Fibroblast of skin of left quadriceps (primary cell): Measurements from ENCODE around the gene FOXK2.
"Not testable (repeated sequence)": the region's sequence is repeated elsewhere in the genome, so short reads cannot be mapped to it uniquely, and the experiment has no call there.

Source experiments
- DNase-seq, 2 experiments: peaks; one replicate each; pipeline ENCODE4 v3.0.0-alpha.2; 2013; ENCODE audit warnings: low read depth in 2 of 2

Gene FOXK2

DNA sequence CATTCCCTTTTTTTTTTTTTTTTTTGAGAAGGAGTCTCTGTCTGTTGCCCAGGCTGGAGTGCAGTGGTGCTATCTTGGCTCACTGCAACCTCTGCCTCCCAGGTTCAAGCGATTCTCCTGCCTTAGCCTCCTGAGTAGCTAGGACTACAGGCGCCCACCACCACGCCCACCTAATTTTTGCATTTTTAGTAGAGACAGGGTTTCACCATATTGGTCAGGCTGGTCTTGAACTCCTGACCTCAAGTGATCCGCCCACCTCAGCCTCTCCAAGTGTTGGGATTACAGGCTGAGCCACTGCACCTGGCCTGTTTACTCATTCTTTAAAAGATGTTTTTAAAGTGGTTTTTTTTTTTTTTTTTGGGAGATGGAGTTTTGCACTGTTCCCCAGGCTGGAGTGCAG lies 44.2 kb downstream of the FOXK2 start:
- DNase-seq: not testable (repeated sequence)

GRCh38 chr17:82564241-82564640 lies 44.7 kb downstream of the FOXK2 start:
- DNase-seq: no peak

DNA sequence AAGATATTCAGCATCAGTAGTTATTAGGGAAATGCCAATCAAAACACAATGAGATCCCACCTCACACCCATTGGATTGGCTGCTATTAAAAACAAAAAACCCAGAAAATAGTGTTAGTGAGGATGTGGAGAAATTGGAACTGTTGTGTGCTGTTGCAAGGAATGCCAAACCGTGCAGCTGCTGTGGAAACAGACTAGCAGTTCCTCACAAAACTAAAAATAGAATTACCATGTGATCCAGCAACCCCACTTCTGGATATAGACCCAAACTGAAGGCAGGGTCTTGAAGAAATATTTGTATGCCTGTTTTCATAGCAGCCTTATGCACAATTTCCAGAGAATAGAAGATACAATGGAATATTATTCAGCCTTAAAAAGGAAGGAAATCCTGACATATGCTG lies 46.0 kb downstream of the FOXK2 start:
- no peak for DNase-seq

DNA sequence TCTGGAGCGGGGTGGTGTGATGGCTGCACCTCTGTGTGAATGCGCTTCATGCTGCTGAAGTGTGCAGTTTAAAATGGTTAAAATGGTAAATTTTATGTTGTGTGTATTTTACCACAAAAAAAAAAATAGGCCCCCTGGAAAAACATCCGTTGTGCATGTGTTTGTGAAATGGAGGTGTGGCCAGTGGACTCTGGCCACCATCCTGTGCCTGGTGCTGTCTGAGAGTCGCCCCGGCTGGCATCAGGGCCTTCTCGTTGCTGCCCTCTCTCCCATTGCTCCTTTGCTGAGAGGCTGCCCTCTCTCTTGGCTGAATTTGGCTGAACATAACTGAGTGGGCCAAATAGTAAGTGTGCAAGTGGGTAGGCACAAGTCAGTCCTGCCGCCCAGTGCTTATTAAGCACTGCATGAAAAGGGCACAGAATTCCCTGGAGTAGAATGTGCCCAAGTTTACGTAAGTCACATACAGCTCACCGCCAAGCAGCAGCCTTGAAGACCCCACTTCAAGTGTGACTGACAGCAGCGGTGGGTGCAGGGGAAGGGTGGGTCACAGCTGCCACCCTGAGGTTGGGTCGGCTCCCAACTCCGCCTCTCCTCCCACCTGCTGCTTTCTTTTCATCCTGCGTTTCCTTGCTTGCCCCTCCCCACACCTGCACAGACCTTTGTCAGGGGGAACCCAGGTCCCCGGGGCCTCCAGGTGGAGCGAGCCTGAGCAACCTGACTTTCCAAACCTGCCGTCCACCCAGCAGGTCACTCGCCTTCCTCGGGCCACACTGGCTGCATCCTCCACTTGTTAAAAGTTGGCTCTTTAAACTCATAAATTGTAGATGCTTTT lies 46.8 kb downstream of the FOXK2 start:
- no peak for DNase-seq

DNA sequence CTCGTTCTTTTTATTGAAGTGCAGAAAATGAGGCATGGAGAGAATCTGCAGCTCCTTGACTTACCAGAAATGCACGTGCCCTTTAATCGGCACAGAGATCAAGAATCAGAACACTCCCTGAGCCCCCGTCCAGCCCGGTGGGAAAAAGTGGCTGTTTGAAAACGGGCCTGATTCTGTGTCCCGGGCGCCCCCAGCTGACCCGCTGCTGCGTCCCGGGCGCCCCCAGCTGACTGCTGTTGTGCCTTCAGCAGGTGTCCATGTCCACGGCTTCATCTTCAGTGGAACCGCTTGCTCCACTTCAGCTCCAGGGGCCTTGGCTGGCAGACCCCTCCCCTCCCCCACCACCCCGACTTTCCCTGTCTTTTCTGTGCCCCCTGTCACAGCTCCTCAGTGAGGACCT lies 47.8 kb downstream of the FOXK2 start:
- no peak for DNase-seq

DNA sequence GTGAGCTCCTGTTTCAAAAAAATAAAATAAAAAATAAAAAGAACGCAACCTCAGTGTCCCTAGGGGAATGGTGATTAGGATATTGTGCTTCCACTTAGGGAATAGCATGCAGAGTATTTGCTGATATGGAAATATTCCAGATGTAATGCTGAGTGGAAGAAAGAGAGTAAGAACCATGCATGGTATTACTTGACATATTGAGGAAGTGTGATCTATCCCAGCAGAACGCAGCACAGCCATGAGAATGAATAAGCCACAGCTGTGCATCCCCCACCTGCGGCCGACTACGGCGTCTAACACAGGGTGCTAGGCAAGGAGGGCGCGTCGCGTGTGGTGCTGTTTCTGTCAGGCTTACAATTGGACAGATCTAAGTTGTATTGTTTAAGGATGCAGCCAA lies 49.5 kb downstream of the FOXK2 start:
- no peak for DNase-seq

DNA sequence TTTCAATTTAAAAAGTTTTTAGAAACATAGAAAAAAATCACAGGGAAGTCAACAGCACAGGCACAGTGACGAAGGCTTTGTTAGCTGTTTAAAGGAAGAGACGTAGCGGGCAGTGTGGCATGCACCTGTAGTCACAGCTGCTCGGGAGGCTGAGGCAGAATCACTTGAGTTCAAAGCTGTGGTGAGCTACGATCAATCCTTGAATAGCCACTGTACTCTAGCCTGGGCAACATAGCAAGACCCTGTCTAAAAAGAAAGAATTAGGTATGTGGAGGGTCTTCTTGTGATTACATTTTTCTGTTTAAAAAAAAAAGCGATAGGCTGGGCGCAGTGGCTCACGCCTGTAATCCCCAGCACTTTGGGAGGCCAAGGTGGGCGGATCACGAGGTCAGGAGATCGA lies 50.1 kb downstream of the FOXK2 start:
- no peak for DNase-seq

DNA sequence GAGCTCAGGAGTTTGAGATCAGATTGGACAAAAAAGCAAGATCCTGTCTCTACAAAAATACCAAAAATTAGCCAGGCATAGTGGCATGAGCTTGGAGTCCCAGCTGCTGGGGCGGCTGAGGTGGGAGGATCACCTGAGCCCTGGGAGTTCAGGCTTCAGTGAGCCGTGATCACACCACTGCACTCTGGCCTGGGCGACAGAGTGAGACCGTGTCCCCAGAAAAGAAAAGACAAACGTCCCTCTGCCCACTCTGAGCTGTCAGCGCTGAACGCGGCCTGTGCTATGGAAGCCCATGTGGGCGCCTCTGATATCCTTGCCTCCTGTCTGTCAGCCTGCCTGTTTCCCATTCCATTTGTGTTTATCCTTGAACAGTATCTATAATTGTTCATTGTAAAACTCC lies 50.7 kb downstream of the FOXK2 start:
- no peak for DNase-seq

- DNase-seq: no peak
Measured at GRCh38 chr17:82571855-82572254, 52.3 kb downstream of the FOXK2 start.

- no peak for DNase-seq
Measured at GRCh38 chr17:82574041-82574440, 54.5 kb downstream of the FOXK2 start.

- not testable (repeated sequence) for DNase-seq
Measured at GRCh38 chr17:82575581-82576221, 56.2 kb downstream of the FOXK2 start.

- DNase-seq: no peak
Measured at GRCh38 chr17:82577300-82577699, 57.8 kb downstream of the FOXK2 start.

DNA sequence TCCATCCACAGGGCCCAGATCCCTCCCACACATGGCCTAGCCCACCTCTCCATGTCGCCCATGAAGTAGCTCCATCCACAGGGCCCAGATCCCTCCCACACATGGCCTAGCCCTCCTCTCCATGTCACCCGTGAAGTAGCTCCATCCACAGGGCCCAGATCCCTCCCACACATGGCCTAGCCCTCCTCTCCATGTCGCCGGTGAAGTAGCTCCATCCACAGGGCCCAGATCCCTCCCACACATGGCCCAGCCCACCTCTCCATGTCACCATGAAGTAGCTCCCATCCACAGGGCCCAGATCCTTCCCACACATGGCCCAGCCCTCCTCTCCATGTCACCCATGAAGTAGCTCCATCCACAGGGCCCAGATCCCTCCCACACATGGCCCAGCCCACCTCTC lies 60.4 kb downstream of the FOXK2 start:
- DNase-seq: not testable (repeated sequence)

DNA sequence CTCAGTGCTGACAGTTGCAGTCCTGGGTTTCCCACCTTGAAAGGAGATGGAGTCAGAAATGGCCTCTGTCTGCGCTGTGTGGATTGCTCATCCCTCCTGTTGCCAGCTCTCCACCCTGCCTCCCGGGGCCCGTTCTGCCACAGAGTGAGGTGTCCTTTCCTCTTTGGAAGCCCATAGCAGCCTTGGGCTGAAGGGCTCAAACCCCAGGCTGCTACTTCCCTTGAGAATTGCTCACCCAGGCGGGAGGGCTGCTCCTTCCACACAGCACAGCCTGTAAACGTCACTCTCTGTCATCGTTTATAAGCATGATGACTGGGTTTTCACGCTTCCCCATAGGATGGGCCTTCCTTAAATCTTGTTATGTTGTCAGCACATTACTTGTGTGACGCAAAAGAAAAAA lies 62.7 kb downstream of the FOXK2 start:
- DNase-seq: no peak

DNA sequence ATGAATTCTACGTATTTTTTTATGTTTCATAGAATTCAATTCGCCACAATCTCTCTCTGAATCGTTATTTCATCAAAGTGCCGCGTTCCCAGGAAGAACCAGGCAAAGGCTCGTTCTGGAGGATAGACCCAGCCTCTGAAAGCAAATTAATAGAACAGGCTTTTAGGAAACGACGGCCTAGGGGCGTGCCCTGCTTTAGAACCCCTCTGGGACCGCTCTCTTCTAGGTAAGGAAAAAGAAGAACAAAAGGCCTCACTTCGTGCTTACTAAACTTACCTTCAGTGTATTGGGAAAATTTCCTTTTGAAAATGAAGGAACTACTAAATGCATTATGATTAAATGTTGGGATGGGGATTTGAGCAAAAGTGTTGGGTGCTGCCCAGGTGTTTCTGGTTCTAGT lies 63.2 kb downstream of the FOXK2 start:
- DNase-seq: no peak

DNA sequence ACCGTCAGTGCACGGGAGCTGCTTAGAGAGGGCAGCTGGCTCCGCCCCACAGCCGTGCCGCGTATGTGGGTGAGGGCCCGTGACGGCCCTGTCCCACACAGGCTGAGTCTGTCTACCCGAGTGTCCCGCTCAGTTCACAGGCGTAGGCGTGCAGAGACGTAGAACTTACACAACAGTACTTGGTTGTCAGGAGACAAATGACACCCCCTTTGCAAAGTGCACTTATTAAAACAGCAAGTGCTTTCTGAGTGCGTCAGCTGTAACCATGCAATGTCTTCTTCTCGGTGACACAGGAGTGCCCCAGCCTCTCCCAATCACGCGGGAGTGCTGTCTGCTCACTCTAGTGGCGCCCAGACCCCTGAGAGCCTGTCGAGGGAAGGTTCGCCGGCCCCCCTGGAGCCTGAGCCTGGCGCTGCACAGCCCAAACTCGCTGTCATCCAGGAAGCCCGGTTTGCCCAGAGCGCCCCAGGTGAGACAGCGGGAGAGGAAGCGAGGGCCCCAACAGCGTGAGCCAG lies 64.2 kb downstream of the FOXK2 start:
- DNase-seq: no peak

GRCh38 chr17:82585935-82586575 lies 66.5 kb downstream of the FOXK2 start:
- DNase-seq: not testable (repeated sequence)

DNA sequence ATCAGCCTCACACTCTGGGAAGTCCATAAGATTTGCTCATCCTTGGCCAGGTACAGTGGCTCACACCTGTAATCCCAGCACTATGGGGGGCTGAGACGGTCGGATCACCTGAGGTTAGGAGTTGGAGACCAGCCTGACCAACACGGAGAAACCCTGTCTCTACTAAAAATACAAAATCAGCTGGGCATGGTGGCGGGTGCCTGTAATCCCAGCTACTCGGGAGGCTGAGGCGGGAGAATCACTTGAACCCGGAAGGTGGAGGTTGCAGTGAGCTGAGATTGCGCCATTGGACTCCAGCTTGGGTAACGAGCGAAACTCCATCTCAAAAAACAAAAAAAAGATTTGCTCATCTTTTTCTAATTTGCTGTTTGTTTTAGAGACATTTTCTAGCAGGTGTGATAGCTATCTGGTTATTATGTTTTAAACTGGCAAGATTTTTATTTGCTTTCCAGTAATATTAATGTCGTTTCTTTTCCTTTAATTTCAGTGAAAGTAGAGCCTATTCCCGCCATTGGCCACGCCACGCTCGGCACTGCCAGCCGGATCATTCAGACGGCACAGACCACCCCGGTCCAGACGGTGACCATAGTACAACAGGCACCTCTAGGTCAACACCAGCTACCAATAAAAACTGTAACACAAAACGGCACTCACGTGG lies 67.2 kb downstream of the FOXK2 start:
- DNase-seq: no peak

- DNase-seq: no peak
Measured at GRCh38 chr17:82587234-82588086, 67.9 kb downstream of the FOXK2 start.

DNA sequence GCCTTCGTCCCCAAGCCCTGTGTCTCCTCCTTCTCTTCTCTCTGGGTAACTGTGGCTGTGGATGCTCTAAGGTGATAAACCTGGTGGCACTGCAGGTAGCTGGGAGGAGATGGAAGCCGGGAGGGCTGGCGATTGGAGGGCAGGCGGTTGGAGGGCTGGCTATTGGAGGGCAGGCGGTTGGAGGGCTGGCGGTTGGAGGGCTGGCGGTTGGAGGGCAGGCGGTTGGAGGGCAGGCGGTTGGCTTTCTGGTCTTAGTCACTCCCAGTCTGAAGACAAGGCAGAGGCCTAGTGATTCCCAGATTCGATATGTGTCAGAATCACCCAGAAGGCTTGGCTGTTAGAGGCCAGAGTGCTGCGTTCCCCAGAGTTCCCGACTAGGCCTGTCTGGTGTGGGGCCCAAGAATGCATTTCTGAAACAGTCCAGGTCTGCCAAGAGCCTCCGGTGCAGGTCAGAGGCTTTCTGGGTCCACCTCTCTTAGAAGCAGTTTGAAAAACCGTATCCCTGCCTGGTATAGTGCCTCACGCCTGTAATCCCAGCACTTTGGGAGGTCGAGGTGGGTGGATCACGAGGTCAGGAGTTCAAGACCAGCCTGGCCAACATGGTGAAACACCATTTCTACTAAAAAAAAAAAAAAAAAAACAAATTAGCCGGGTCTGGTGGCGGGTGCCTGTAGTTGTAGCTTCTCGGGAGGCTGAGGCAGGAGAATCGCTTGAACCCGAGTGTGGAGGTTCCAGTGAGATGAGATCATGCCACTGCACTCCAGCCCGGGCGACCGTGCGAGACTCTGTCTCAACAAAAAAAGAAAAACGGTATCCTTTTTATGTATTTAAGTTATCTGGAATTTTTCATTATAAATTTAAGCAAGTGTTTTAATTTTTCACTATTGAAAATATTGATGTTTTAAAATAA lies 69.0 kb downstream of the FOXK2 start:
- no peak for DNase-seq
